HG02852 (cell line): ENCODE measurements around the gene HSDL1.

Experiments
- ATAC-seq: cut with Tn5 transposase; IDR thresholded peaks from one replicate; pipeline ENCODE4 v1.9.1; 2021; ENCODE audit warnings: mild to moderate bottlenecking, moderate library complexity; ENCODE audit not compliant: unreplicated experiment

Gene HSDL1

DNA sequence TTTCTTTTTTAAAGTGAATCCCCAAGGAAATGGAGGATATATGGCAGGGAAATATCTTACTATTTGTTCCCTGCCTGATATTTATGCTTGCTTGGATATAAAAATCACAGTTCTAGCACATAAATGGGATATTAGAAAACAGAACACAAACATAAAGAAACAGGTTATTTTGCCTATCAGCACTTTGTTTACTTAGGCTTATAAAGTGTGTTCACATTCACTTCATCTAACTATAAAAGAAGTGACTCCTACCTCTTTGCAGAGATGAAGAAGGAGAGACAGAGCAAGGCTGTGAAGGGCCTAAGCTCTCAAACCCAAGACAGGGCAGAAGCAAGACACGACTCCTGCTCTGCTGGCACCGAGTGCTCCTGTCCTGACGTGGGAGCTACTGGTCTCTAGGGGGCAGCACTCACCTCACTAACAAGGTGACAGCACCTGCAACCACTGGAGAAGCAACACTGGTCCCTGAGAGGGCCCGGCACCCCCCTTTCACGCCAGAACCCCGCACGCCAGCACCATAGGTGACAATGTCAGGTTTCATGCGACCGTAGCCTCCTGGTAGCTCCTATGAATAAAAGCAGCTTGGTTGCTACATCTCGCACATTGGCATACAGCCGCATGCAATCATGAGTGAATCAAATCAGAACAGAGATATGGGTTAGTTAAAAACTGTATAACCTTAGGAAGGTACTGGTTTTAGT is 60.3 kb downstream of the HSDL1 start:
- peak; percentile 46 for ATAC-seq

DNA sequence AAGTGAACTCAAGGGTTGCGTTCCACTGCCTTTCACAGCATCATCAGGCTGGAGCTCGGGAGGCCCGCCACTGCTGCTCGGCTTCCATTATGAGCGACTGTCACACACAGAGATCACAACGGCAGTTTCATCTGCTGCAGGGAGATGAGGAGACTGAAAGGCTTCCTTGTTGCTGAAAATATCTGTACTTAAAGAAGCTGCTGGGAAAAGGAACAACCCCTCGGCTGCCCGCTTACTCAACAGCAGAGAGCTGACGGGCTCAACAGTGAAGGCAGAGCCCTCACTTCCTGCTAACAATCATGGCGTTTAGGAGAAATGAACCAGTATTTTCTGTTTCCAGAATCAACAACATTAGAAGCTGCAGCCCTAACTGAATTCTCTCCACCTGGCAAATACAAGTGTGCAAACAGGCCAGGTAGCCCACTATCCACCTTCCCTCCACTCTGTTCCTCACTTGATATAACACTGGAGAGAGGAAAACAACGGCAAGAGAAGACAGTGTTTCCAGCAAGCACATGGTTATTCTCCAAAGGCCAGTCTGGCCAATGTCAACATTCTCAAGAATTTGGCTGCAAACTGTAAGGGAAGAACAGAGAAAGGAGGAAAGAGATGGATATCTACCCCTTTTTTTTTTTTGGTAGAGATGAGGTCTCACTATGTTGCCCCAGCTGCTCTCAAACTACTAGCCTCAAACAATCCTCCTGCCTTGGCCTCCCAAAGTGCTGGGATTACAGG is 62.0 kb downstream of the HSDL1 start:
- no peak for ATAC-seq

DNA sequence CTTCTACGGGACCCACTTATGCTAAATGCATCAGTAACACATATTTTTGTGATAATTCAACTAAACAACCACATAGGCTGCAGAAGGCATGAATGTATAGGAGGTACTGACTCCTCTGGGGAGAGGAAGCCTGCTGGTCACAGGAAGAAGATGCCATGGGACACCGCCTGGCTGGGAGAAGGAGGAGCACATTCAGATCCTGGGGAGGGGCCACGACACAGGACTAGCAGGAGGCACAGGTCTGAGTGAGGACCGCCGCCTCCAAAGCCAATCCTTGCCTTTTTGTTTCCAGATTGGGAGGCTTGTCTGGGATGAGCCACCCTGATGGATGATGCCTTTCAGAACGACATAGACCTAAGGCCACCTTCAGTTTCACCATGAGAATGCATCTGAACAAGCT is 62.9 kb downstream of the HSDL1 start:
- ATAC-seq = no peak

DNA sequence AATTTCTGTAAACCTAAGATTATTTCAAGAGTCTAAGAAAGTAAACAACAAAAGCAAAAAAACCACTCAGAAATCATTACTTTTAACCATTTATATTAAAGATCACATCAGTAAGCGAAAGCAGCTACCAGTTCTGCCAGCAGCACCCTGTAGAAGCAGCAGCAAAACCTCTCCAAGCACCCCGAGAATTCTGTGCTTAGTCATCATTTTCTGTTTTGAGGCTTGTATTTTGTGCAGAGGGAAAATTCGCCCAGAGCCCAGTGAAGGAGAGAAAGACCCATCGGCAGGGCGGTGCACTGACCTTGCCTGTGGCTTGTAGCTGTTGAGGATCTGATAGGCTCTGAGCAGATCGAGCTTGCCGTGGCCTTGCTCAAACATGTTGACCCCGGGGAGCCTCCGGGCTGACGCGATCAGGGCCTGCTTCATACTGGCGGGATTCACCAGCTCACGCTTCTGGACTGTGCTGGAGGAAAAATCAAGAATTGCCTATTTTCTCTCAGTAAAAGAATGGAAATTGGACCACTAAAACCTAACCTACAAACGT is 63.5 kb downstream of the HSDL1 start:
- ATAC-seq = no peak

DNA sequence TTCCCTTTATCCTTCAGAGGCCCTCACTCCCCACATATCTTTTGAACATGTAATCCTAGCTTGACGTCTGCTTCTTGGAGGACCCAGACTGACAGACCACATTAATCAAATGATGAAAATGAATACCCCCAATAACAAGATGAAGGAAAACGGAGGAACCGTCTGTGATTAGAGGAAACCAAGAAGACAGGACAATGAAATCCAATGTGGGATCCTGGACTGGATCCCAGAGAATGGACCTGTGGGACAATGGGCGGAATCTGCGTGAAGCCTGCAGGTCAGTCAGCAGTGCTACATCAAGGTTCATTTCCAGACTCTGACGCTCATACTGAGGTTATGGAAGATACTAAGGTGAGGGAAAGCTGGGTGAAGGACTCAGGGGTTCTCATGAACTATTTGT is 64.2 kb downstream of the HSDL1 start:
- ATAC-seq = no peak

DNA sequence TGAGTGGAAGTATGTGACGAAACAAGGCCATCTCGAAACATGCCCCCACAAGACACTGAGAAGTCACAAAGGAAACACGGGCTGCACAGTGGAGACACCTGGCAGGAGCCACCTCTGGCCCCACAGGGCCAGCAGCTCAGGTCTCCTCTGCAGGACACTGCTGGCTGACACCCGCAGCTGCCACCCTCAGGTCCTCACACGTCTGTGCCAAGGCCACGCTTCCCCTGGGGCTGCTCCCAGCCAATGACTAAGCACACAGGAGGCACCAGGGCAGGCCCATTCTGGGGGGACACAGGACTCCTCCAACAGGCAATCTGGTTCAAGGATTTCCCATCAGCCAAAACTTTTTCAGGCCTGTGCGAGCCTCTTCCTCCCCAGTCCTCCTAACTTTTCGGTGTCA is 64.6 kb downstream of the HSDL1 start:
- ATAC-seq = no peak

DNA sequence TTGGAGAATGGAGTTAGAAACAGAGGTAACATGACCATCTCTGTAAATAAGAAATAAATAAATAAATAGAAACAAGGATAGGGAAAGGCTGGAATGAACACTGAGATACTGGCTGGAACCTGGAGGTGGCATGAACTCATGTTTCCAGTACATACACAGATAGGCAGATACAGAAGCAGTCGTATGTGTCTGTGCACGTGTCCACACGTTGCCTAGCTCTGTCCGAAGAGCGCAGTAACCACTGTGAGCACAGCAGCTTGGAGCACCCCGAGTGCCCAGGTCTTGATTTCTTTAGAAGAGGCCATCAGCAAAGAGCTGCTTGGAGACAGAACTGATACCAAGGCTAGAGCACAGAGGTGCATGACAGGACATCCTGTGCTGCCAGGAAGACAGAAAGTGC is 65.3 kb downstream of the HSDL1 start:
- no peak for ATAC-seq

DNA sequence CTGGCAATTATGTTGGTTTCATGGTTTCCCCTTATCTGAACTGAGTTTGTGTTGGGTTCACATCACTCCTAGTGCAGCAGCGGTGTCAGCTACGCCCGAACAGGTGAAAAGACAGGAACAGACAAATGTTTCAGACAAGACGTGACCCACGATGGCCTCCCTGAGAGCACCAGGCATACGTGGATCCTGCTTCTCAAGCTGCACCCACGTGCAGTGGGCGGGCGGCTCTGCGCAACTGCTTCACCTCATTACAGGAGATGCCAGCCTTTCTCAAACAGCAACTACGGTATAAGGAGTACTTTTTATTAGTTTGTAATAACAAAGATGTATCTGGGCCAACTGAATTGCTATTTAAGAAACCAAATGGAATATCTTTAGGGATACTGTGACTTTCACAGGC is 69.6 kb downstream of the HSDL1 start:
- no peak for ATAC-seq

DNA sequence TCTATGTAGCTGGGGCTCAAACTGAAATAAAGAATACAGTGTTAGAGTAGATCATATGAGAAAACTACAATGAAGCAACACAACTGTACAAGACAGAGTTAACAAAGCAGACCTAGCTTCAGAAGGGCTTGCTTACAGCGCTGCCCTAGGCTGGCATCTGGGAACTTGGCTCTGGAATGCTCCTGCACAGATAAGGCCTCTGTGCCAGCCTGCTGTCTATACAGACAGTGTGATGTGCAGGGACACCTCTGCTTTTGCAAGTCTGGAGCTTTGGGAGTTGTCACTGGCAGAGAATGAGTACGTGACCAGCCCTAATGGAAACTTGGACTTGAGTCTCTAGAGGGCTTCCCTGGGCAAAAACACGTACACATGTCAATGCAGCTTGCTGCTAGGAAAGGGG is 70.3 kb downstream of the HSDL1 start:
- ATAC-seq = no peak
